ENCODE results near the gene HPD.

DNA sequence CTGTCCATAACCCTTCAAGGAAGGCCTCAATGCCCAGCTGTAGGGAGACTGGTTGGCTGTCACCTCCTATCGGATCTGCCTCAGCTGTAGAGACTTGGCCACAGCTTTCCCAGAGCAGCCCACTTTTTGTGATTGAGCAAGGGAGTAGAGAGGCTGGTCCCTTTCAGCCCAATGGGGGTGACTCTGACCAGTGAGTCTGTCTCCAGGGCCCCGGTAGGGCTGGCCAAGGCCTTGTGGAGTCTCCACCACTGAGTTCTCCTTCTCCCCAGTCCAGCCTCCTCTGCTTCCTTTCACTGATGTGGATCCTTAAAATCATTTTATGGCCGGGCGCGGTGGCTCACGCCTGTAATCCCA, 14.5 kb upstream of the HPD start:
- TF ChIP-seq, protein P1, sequence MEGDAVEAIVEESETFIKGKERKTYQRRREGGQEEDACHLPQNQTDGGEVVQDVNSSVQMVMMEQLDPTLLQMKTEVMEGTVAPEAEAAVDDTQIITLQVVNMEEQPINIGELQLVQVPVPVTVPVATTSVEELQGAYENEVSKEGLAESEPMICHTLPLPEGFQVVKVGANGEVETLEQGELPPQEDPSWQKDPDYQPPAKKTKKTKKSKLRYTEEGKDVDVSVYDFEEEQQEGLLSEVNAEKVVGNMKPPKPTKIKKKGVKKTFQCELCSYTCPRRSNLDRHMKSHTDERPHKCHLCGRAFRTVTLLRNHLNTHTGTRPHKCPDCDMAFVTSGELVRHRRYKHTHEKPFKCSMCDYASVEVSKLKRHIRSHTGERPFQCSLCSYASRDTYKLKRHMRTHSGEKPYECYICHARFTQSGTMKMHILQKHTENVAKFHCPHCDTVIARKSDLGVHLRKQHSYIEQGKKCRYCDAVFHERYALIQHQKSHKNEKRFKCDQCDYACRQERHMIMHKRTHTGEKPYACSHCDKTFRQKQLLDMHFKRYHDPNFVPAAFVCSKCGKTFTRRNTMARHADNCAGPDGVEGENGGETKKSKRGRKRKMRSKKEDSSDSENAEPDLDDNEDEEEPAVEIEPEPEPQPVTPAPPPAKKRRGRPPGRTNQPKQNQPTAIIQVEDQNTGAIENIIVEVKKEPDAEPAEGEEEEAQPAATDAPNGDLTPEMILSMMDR (conservative IDR thresholded peaks at IDR 0.05; ENCODE audit: low read depth, low read length) = no peak
- TF ChIP-seq EZH2 (IDR thresholded peaks at IDR 0.05; ENCODE audit: low read length, unreplicated experiment) (no peak), EZH2phosphoT487 (IDR thresholded peaks at IDR 0.05; ENCODE audit: borderline replicate concordance, low read length) (no peak)
